NCI-H446 treated with DMSO at 0.1 percent for 48 hours (cell line): ENCODE results near the gene COX6B2.

Source experiments
- DNase-seq: peaks from one replicate; lab custom pipeline; 2025; lab: John Stamatoyannopoulos, UW

Gene COX6B2

GRCh38 chr19:55311797-55312196 is 42.7 kb downstream of the COX6B2 start:
- no peak for DNase-seq

GRCh38 chr19:55311397-55311796 is 43.1 kb downstream of the COX6B2 start:
- DNase-seq, result no peak

GRCh38 chr19:55310498-55310897 is 44.0 kb downstream of the COX6B2 start:
- DNase-seq, result no peak

GRCh38 chr19:55309448-55309847 is 45.1 kb downstream of the COX6B2 start:
- no peak for DNase-seq

- no peak for DNase-seq
These were observed 46.2 kb downstream of the COX6B2 start for GRCh38 chr19:55308281-55308680.

- DNase-seq, result no peak
These were observed 47.8 kb downstream of the COX6B2 start for GRCh38 chr19:55306712-55307111.

GRCh38 chr19:55305983-55306562 is 48.4 kb downstream of the COX6B2 start:
- no peak for DNase-seq

- DNase-seq, result no peak
These were observed 49.0 kb downstream of the COX6B2 start for GRCh38 chr19:55305491-55305890.

GRCh38 chr19:55304980-55305379 is 49.5 kb downstream of the COX6B2 start:
- no peak for DNase-seq

- no peak for DNase-seq
These were observed 50.1 kb downstream of the COX6B2 start for GRCh38 chr19:55304279-55304978.

GRCh38 chr19:55303477-55303876 is 51.0 kb downstream of the COX6B2 start:
- no peak for DNase-seq

- DNase-seq, result no peak
These were observed 52.2 kb downstream of the COX6B2 start for GRCh38 chr19:55302318-55302703.

- no peak for DNase-seq
These were observed 52.8 kb downstream of the COX6B2 start for GRCh38 chr19:55301459-55302317.

- no peak for DNase-seq
These were observed 53.5 kb downstream of the COX6B2 start for GRCh38 chr19:55300886-55301458.

- no peak for DNase-seq
These were observed 54.5 kb downstream of the COX6B2 start for GRCh38 chr19:55299991-55300390.
